Ramos (cell line): Measurements from ENCODE around the gene EPHB6.

Experiments used
- in situ Hi-C: fragments of 300-500 bp; cut with MboI; formaldehyde crosslinking; loops from one replicate; pipeline ENCODE4 v1.14.3; 2022; ENCODE audit warnings: low sequenced_read_pairs; ENCODE audit not compliant: unreplicated experiment

EPHB6 gene, protein sequence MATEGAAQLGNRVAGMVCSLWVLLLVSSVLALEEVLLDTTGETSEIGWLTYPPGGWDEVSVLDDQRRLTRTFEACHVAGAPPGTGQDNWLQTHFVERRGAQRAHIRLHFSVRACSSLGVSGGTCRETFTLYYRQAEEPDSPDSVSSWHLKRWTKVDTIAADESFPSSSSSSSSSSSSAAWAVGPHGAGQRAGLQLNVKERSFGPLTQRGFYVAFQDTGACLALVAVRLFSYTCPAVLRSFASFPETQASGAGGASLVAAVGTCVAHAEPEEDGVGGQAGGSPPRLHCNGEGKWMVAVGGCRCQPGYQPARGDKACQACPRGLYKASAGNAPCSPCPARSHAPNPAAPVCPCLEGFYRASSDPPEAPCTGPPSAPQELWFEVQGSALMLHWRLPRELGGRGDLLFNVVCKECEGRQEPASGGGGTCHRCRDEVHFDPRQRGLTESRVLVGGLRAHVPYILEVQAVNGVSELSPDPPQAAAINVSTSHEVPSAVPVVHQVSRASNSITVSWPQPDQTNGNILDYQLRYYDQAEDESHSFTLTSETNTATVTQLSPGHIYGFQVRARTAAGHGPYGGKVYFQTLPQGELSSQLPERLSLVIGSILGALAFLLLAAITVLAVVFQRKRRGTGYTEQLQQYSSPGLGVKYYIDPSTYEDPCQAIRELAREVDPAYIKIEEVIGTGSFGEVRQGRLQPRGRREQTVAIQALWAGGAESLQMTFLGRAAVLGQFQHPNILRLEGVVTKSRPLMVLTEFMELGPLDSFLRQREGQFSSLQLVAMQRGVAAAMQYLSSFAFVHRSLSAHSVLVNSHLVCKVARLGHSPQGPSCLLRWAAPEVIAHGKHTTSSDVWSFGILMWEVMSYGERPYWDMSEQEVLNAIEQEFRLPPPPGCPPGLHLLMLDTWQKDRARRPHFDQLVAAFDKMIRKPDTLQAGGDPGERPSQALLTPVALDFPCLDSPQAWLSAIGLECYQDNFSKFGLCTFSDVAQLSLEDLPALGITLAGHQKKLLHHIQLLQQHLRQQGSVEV

GRCh38 chr7:142854372-142855113 is at the start of gene EPHB6:
TSS of gene EPHB6 (plus strand) at chr7:142855076. CDS start at chr7:142863228, 8,152 bp downstream.
- in situ Hi-C loops = no loop called here

DNA sequence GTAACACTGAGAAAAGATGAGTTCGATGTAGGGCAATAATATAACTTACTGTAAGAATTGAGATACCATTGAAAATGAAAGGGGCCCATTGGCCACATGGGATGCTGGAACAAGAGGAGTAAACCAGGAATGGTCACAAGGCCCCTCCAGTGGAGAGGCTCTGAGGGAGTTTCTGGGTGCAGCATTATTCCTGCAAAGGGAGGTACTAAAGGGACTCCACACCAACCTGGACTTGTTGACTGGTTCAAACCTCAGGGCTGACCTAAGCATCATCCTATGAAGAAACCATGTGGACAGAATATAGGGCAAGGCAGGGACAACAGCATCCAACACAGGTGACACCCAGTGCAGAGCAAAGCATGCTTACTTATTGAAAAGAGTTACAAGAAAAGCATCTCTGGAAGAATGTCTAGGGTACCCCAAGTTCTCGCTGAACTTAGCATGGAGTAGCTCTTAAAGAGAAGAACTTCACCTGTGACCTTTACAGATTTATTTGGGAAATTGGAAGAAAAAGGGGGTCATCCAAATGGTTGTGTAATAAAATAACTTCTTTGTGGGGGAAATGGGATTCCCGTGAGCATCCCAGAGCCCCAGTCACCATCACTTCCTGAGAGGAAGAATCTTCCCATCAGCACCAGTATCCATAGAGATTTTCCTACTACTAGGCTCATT is 49.4 kb upstream of the EPHB6 start:
- in situ Hi-C loops = no loop called here

DNA sequence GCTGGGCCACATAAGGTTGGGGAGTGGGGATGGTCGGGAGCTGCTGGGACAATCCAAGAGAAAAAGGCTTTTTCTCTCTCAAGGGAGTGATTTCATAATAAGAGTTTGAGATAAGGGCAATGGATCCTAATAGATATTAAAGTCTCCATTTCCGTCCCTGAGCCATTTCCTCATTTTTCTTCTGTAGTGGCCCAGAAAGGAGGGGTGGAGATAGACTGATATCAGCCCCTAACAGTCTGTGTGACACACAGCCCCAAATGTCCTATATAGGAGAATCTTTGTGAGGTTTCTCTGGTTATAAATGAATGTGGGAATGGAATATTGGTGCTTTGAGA is 48.9 kb upstream of the EPHB6 start:
- in situ Hi-C loops = no loop called here

DNA sequence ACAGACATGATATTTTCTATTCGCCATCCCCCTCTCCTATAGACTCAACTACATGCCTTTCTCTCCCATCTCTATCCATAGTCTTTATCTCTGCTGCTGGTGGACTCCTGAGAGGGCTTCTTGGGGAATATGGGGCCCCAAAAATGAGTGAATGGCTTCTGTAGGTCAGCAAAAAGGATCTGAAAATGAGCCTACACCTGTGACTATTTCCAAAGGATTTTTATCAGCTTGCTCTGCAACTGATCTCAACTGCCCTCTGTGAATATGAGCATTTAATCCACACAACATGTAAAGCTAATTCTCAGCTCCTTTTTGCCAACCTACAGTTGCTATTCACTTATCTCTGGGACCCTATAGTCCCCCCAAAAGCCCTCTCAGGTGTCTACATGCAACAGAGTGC is 47.9 kb upstream of the EPHB6 start:
- in situ Hi-C loops = no loop called here

- in situ Hi-C loops = no loop called here
Observed at GRCh38 chr7:142807855-142808460, 46.9 kb upstream of the EPHB6 start.

- in situ Hi-C loops = no loop called here
Observed at GRCh38 chr7:142808461-142808801, 46.4 kb upstream of the EPHB6 start.

- in situ Hi-C loops = no loop called here
Observed at GRCh38 chr7:142808802-142809583, 45.9 kb upstream of the EPHB6 start.

DNA sequence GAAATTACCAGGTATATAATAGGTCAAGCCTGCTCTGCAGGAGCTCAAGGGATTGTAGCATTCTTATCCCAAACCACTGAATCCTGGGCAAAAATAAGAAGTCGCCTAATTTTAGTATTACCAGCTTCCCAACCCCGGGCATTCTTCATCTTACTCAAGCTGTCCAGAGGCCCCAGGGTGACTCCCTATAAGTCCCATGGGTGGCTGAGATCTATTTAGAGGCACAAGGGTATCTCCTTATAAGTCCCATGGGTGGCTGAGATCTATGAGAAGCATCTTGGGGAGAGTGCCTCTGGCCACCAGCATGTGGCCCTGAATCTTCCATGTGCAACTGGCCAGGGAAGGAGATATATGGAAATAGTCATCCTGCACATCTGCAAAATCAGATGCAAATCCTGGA is 45.2 kb upstream of the EPHB6 start:
- in situ Hi-C loops = loop anchor here (10.0 kb wide), 1 partner anchor 115 kb away; no protein-coding TSS in a partner anchor

GRCh38 chr7:142811154-142811737 is 43.6 kb upstream of the EPHB6 start:
- in situ Hi-C loops = loop anchor here (10.0 kb wide), 1 partner anchor 116 kb away; no protein-coding TSS in a partner anchor

- in situ Hi-C loops = loop anchor here (10.0 kb wide), 1 partner anchor 118 kb away; no protein-coding TSS in a partner anchor
Observed at GRCh38 chr7:142812437-142813215, 42.2 kb upstream of the EPHB6 start.

- in situ Hi-C loops = loop anchor here (10.0 kb wide), 1 partner anchor 118 kb away; no protein-coding TSS in a partner anchor
Observed at GRCh38 chr7:142813226-142813625, 41.6 kb upstream of the EPHB6 start.

GRCh38 chr7:142813699-142814098 is 41.2 kb upstream of the EPHB6 start:
- in situ Hi-C loops = loop anchor here (10.0 kb wide), 1 partner anchor 119 kb away; no protein-coding TSS in a partner anchor

- in situ Hi-C loops = loop anchor here (10.0 kb wide), 1 partner anchor 120 kb away; no protein-coding TSS in a partner anchor
Observed at GRCh38 chr7:142814451-142814850, 40.4 kb upstream of the EPHB6 start.

DNA sequence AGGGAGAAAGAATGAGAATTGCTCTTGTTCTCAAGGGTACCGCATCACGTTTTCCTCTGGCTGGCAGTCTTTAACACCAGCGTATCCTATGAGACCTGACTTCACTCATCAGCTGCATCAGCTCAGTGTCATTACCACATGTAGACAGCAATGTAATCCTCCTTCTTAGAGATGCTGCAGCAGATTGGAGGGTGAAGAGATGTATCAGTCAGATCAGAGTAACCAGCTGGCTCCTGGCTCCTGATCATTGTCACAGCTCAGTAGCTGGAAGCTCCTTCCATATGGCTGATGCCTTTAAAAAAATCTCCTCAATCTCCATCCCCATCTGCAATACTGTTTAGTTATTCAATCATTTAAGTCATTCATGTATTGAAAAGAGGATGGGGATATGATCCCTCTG is 39.7 kb upstream of the EPHB6 start:
- in situ Hi-C loops = loop anchor here (10.0 kb wide), 1 partner anchor 120 kb away; no protein-coding TSS in a partner anchor

DNA sequence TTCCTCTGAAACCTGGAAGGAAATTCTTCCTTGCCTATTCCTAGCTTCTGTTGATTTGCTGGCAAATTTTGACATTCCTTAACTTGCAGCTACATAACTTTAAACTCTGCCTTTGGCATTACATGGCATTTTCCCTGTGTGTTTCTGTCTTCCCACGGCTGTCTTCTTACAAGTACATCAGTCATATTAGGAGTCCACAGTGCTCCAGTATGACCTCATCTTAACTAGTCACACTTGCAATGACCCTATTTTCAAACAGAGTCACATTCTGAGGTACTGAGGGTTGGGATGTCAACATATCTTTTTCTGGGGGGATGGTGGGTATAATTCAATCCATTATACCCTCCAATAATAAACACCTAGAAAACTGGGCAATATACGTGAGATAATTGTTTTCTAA is 37.4 kb upstream of the EPHB6 start:
- in situ Hi-C loops = loop anchor here (10.0 kb wide), 1 partner anchor 123 kb away; no protein-coding TSS in a partner anchor

DNA sequence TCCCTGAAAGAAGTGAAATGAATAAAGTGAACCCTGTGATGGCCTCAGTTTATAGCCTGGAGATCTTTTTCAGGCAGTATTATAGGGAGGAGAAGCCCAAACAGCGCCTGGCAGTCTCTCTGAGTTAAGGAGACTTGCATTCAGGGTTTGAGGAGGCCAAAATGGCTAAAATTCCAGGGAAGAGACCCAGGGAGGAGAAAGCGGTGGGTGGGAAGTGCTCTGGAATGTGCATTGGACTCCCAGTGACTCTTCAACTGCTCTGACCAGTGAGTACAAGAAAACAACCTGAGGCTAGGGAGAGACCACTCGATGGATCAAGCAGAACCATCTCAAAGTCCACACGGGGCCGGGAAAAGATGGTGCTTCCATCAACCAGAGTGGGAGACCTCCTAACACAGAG is 35.3 kb upstream of the EPHB6 start:
- in situ Hi-C loops = loop anchor here (10.0 kb wide), 1 partner anchor 125 kb away; no protein-coding TSS in a partner anchor

GRCh38 chr7:142822714-142823113 is 32.2 kb upstream of the EPHB6 start:
- in situ Hi-C loops = no loop called here
